Hindlimb muscle (tissue), 1 donor: ENCODE measurements around the gene OR10A3. TPM values are rescaled to one million over a fixed set of nuclear protein-coding genes. Genes with fewer than 3 reads are reported as not detected.

Source experiments
- DNase-seq: peaks from one replicate; pipeline ENCODE4 v3.0.0-alpha.2; 2013
- polyA plus RNA-seq: library from polyadenylated mRNA; unstranded; fragments of 120-200 nt; gene quantifications from one replicate; pipeline ENCODE4 v1.2.1, GENCODE V29; 2013; ENCODE audit not compliant: insufficient read length

The OR10A3 gene
- polyA plus RNA-seq, 1 donor = not detected

DNA sequence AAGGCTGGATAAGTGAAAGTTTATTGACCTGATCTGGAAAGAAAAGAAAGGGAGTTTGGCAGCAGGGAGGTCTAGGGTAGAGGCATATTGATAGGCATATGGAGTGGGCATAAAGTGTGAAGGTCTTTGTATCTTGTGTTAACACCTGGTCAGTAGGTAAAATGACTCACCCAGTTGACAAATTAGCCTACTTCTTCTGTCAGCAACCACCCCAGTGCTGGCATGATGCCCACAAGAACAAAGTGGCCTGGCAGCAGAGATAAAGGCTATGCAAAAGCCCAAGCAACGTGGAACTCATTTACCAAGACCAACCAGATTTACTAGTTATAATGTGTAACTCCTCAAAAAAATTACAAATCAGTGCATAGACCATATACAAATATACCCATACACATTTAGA is 4.9 kb downstream of the OR10A3 start:
- DNase-seq = no peak

DNA sequence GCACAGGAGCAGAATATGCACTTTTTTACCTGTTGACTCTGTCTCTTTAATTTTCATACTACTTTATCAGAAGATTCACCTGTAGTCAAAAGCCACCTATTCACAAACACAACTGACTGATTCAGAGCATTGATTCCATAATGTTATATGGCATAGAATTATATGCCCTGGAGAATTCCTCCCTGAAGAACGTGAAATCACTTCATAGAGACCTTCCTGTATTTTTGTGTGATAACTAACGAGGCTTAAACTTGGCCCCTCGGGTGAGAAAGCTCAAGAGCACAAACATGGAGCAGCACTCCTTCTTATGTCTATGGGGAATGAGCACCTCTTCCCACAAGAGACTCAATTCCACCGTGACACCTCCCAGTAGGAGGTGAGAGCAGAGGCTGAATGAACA is 10.3 kb downstream of the OR10A3 start, which contains the start of gene OR10A6:
OR10A6 (minus strand) TSS at position 101 of the 400 bp plus-strand sequence. CDS start 2,606 bp downstream, outside the sequence.
- DNase-seq = no peak

DNA sequence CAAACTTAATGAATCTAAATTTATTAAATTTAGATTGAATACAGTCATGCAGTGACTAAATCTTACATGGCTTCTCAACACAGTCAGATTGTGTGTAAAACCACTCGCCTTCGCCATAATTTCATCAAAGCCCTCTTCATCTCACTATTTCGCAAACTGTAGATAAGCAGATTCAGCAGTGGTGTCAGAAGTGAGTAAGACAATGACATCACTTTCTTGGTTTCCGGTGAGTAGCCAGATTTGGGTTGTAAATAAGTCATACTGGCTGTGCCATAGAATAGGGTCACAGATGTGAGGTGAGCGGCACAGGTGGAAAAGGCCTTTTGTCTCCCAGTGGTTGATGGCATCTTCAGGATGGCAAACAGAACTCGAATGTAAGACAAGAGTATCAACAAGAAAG is 13.9 kb downstream of the OR10A3 start:
- DNase-seq = no peak

DNA sequence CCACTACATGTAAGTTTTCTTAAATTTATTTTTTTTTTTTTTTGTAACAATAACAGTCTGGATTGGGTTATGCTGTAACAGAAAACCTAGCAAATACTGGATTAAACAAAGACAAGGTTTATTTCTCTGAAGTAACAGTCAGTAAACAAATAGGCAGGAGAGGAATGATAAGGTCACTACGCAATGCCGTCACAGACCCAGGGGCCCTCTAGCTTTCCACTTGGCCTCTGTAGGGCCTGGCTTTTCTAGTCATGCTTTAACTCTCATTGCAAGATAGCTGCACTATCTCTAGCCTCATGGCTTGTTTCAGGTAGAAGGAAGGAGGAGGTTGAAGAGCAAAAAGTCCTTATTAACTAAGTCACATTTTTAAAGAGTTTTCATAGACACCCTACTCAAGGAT is 17.0 kb downstream of the OR10A3 start:
- DNase-seq = no peak

DNA sequence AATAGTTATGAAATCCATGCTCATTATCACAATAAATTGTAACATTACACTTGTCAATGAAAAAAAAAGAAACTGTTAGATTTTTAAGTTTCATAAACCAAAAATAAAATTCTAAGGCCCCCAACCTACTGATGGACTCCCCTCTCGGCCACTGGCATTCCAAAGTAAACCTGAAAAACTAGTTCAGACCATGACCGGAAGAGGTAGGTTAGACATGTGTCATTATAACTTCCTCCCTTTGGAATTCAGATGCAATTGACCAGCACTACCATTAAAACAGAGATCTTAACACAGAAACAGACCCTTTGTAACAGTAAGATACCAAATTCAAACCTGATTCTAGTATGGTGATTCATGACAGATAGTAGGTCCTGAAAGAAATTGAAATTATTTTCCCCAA is 23.4 kb downstream of the OR10A3 start:
- no peak for DNase-seq

DNA sequence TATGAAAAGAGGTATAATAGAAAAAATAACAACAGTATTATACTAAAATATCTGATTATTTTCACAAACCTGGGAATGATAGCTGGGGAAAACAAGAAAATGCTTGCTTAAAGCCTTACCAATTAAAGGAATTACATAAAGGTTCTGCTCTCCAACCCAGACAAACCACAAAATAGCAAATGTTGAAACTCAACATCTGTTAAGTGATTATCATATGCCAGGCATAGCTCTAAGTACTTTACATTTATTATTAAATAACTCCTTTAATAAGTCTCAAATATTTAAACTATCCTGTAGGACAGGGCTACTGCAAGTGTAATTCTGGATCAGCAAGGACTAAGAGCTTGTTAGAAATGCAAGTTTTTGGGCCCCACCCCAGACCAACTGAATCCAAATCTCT is 30.5 kb downstream of the OR10A3 start:
- no peak for DNase-seq

DNA sequence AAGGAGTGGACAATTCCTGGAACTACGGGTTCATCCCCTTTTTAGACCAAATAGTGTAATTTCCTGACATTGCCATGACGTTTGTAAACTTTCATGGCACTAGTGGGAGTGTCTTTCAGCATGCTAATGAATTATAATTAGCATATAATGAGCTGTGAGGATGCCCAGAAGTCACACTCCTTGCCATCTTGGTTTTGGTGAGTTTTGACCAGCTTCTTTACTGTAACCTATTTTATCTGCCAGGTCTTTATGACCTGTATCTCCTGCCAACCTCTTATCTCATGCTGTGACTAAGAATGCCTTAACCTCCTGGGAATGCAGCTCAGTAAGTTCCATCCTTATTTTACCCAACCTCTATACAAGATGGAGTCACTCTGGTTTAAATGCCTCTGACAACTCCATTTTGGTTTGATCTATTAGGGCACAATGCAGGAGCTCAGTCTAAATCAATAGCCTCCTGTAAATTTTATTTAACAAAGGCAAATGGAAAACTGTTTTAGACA is 31.2 kb downstream of the OR10A3 start:
- no peak for DNase-seq

DNA sequence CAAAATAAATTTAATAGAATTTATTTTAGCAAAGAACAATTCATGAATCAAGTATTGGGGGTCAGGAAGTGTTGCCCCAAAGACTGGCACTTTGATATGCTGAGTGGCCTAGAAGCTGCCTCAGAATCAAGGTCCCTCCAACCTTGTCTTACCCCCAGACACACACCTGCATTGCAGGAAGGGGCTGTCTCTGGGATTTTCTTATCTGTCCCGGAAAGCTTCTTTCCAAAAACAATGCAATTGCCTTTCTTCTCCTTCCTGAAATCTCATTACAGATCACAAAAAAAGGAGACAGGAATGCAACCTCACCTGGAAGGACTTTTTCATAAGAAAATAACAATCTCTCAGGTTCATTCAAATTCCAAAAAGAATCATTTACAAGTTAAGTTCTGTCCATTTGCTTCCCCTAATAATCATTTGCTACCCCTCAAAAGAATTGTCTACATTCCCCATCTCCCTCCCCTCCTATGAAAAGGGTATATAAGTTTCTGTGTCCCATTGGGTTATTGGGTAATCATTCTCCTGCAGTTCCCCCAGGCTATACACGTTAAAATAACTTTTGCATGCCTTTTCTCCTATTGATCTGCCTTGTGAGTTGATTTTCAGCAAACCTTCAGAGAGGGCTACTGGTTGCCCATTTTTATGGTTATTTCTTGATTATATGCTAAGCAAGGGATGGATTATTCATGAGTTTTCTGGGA is 31.8 kb downstream of the OR10A3 start:
- DNase-seq = no peak

DNA sequence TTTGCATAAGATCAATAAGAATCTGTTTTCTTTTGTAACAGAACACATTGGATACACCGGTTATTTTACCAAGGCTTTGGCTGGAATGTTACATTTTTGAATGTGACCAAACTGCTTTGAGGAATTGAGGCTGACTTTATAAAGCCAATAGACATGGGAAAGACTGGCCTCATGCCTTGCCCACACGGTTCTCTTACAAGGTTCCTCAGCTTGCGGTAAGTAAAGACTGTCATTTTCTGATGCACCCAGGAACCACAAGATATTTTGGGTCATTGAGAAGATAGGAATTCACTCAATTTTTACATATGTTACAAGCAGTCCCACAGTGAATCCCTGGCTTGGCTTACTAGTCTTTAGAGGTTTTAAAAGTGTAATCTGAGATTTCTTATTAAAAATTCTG is 34.4 kb downstream of the OR10A3 start:
- DNase-seq = no peak

DNA sequence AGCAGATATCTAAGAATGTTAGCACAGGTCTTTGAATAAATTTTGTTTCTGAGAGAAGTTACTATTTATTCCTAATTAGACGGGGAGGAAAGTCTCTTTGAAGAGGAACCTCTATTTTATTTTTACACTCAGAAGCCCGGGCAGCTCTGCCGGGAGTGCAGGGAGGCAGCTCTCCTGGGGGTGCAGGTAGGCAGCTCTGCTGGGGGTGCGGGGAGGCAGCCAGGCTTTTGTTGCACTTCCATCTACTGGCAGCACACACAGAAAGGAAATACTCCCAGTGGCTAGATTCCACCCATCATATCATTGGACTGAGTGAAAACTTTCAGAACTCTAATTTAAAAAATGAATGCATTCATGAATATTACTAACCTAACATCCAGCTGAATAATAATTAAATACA is 35.0 kb downstream of the OR10A3 start:
- no peak for DNase-seq

DNA sequence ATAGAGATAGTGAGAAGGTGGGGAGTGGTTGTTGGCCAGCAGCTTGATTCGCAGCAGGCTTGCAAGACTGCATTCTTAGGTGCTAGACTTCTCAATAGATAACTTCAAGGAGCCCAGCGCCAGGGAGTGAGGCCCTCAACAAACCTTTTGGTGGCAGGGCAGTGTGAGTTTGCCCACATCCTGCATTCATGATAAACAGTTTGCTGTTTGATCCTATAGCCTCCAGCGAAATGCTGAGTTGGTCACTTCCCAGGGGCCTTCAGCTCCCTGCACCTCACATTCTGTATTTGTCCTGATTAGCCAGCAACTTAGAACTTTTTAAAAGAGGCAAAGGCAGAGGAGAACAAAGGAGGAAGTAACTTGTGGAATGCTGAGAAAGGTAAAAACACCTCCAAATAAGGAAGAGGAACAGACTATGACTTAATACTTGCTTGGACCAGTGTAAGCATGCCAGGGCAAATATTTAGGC is 35.5 kb downstream of the OR10A3 start:
- DNase-seq = no peak

DNA sequence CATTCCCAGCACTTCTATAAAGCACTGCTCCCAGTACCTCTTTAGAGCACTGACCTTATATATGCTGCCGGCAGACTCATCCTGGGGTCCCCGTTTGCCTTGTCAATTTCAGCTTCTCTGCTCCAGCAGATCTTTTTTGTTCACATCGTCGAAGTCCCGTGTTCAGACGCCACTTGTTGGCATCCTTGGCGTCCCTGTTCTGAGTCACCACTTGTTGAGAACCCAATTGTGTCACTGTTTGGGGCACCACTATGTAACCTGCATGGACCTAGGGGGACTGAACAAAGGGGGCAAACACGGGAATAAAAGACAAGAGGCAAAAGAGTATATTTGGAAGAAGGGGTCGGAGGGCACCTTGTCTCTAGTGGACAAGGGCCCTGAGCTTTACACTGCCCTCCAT is 36.0 kb downstream of the OR10A3 start:
- DNase-seq = no peak

DNA sequence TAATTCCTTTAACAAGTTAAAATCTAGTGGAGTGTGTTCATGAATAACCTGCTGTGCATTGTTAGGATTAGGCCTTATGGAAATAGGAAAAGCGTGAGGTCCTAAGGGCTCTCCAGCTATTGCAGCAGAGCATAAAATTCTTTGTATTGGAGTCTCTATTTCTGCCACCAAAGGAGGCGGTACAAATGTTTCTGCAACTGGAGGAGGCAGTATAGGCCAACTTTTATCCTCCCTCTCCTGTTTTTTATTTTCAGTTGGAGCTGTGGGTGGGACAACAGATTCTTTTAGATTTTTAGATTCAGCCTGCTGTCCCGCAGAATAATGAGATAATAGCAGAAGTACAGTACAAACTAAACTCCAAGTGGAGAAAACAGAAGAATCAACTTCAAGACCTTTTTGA is 36.6 kb downstream of the OR10A3 start:
- DNase-seq = no peak

DNA sequence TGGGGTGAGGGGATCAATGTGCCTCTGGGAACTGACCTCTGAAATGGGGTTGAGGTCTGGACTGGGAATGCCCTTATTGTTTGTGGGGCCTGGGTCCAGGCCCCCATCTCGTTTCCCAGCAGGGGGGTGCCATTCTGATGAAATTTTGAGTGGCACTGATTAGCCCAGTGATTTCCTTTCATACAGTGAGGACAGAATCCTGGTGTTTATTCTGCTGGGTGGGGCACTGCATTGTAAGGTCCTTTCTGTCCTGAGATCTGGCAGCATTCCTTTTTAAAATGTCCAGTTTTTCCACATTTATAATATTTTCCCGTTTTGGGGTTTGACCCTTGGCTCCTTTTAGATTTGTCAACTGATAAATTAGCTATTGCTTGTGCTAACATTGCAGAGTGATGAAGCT is 37.6 kb downstream of the OR10A3 start:
- DNase-seq = no peak

DNA sequence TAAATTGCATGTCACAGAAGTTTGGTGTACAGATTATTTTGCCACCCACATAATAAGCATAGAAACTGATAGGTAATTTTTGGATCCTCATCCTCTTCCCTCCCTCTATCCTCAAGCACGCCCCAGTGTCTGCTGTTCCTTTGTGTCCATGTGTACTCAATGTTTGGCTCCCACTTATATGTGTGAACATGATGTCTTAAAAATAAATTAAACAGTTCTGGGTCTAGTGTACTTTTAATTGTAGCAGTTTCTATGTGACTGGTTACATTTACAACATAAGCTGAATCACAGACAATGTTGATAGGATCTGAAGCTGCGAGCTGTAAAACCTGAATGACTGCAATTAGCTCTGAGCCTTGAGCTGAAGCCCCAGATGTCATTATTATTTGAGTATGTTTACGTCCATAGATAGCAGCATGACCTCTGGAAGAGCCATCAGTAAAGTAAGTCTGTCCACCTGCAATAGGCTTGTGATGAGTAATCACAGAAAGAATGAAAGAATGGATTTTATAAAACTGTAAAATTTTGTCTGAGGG is 40.1 kb downstream of the OR10A3 start:
- DNase-seq = no peak

DNA sequence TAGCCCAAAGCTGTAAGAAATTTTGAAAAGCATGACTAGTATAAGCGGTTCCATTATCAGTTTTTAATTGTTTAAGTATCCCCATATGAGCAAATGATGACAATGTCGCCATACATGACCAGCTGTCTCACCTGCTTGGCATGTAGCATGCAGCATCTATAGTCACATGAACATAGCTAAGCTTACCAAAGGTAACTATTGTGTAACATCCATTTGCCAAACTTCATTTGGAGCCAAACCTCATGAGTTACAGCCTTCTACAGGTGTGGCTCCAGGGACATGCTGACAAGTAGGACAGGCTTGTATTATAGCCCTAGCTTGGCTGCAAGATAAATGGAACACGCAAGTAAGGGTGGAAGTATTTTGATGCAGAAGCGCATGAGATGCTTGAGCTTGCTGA is 40.8 kb downstream of the OR10A3 start:
- DNase-seq = no peak

DNA sequence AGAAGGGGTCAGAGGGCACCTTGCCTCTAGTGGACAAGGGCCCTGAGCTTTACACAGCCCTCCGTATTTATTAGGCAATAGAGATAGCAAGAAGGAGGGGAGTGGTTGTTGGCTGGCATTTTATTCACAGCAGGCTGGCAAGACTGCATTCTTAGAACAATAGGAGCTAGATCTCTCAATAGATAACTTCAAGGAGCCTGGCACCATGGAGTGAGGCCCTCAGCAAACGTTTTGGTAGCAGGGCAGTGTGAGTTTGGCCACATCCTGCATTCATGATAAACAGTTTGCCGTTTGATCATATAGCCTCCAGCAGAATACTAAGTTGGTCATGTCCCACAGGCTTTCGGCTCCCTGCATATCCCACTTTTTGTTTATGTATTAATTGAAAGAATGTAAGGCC is 42.1 kb downstream of the OR10A3 start:
- DNase-seq = no peak

DNA sequence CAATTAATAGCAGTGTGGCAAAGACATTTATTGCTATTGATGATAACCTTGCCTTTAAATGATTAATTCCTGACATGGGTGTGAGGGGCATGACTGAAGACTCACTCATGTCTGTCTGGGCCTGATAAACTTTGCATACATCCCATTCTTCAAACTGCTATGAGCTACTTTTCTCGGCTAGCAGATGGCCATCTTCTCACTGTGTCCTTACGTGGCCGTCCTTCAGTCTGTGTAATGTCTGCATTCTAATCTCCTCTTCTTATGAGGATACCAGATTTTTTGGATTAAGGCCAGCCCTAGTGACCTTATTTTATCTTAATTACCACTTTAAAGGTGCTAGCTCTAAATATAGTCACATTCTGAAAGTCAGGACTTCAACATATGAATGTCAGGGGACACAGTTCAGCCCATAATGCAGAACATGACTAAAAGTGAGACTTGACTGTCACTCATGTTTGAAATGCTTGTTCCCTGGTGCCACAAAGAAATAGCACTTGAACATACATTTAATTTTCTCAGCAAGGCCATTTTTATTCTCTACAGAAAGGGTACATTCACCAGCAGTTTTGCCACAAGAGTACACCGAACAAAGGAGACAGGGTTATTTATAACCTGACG is 42.7 kb downstream of the OR10A3 start:
- no peak for DNase-seq

DNA sequence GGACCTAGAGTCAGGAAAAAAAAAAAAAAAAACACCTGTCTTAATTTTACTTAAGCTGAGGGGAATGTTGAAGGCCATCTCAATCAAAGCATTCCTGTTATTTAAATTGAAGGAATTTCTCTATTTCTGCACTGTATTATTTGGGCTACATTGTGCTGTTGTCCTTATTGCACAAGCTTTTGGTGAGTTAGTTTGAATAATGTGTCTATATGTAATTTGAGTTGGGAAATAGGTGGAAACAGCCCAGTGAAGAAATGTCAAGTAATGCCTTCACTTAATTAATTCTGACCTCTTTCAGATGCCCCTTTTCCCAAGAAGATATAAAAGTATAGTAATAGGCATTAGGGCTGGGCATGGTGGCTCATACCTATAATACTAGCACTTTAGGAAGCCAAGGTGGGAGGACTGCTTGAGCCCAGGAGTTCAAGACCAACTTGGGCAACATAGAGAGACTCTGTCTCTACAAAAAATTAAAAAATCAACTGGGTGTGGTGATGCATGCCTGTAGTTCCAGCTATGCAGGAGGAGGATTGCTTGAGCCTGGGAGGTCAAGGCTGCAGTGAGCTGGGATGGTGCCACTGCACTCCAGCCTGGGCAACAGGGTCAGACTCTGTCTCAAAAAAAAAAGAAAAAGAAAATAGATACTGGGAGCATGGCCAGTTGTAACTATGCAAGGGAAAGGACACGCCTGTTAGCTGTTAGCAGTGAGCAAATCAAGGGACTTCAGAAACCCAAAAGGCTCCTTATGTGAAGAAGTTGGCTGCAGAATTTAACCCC is 45.3 kb downstream of the OR10A3 start:
- DNase-seq = no peak

DNA sequence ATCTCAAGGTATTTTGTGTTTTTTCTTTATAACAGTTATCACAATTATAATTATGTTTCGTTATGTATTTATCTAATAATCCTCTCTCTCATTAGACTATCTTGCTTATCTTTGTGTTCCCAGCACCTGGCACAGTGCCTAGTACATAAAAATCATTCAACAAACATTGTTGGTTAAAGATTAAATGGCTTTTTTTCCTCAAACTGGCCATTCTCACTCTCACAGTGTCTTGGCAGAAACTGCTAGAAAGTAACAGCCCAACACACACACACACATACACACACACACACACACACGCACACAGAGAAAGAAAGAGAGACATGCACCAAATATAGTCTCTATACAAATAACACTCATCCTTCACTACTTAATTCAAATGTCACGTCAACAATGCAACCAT is 47.3 kb downstream of the OR10A3 start:
- no peak for DNase-seq

DNA sequence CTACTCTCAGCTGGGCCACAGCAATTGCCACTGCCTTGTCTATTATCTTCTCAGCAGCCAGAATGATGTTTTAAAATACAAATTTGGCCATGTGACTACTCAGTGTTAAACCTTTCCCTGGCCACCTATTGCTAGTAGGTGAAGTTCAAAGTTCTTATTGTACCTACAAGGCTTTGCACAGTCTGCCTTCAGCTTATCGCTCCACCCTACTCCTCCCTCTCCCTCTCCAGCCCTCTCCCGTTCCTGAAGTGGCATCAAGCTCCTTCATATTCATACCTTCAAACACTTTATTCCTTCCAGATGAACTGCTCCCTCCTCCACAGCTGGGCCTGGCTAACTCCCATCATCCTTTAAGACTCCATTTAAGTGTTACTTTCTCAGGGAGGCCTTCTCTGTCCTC is 47.7 kb downstream of the OR10A3 start:
- no peak for DNase-seq

DNA sequence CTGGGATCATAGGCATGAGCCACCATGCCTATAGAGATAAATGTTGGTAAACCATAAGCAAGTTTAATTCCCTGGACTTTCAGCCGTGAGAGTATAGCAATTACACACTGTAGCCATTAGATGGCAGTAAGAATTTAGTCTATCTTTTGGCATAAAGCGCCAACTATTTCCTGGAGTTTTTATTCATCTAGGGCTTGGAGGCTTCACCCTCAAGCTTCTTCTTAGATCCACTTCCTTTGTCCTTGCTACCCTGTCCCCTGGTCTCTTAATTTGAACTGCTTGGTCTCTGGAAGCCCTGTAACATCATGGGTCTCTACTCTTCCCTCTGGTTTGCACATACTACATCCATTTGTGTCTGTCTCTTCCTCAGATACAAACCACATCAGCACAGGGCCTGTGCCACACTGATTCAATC is 48.7 kb downstream of the OR10A3 start:
- DNase-seq = peak; percentile 39

DNA sequence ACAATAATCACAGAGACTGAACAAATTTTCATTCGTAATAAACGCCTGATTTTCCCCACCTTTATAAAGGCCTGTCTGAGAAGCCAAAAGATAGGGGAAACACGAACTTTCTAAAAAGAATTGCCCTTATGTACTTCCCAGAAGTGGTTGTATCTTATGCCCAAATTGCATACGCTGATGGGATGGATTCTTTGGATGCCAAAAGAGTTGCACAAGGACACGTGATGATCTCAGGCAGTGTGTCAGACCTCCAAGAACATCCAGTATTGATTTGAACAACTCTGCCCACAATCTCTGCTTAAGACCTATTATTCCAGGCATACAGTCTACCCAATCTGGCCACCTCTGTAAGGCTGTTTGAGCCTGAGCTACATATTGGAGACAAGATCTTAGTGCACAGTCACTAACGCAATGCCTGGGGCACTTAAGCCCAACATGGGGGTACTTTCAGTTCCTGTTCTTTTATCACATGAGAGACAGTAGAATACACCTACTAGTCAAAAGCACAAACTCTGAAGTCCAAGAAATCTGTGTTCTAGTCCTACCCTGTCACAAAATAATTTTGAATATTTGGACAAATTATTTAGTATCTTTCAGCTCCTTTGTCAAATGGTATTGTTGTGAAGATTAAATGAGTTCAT is 49.3 kb downstream of the OR10A3 start:
- no peak for DNase-seq
